ENCODE measurements around the gene ZC3HAV1L.

Gene ZC3HAV1L

GRCh38 chr7:139043823-139044812, 8.3 kb upstream of the ZC3HAV1L start:
- Histone ChIP-seq H3K27ac (ENCODE audit: low read depth, low read length) (no peak overlapping the region), H2BK120ac (ENCODE audit: insufficient read depth, low read length, poor library complexity) (no peak overlapping the region), H3K9ac (ENCODE audit: low read length) (no peak overlapping the region)

GRCh38 chr7:139041378-139042085, 5.7 kb upstream of the ZC3HAV1L start:
- no peak overlapping the region for H3K9ac ChIP-seq (ENCODE audit: low read length)
- no peak overlapping the region for H2AFZ ChIP-seq (ENCODE audit: insufficient read depth, low read length, poor library complexity)
- H4K91ac ChIP-seq (ENCODE audit: low read depth, low read length) = no peak overlapping the region
- no peak overlapping the region for H2BK12ac ChIP-seq (ENCODE audit: low read length)
- H3K27ac ChIP-seq (ENCODE audit: low read depth, low read length) = no peak overlapping the region
- no peak overlapping the region for H4K12ac ChIP-seq (ENCODE audit: low read depth, low read length)
- WGBS (ENCODE audit: extremely low coverage, insufficient coverage, insufficient read length) = no CpG with 5 or more reads among the region's 6 CpGs
- no peaks in the 10 kb centered on the region for H3K4me1 ChIP-seq (ENCODE audit: control insufficient read depth in 1 of 2, insufficient read depth in 2 of 2, low read length in 2 of 2)
- no peaks in the 10 kb centered on the region for H3K27me3 ChIP-seq (ENCODE audit: insufficient read depth, low read length)
- H3K9me3 ChIP-seq (ENCODE audit: insufficient read depth, low read depth, low read length) = no peaks in the 10 kb centered on the region
- no peak overlapping the region for H3K14ac ChIP-seq (ENCODE audit: low read length)
- no peak overlapping the region for H4K8ac ChIP-seq (ENCODE audit: low read depth, low read length)
- H2BK120ac ChIP-seq (ENCODE audit: insufficient read depth, low read length, poor library complexity) = no peak overlapping the region
- no peak overlapping the region for H3K4ac ChIP-seq (ENCODE audit: low read depth, low read length)
- H3K79me1 ChIP-seq (ENCODE audit: low read length) = no peaks in the 10 kb centered on the region
- no peaks in the 10 kb centered on the region for H3K79me2 ChIP-seq (ENCODE audit: control insufficient read depth, insufficient read depth, low read length, poor library complexity)
- no peak for DNase-seq
- no peak overlapping the region for H2BK5ac ChIP-seq (ENCODE audit: low read depth, low read length, poor library complexity)
- H2AK5ac ChIP-seq (ENCODE audit: low read length) = no peak overlapping the region
- no peak overlapping the region for H3K4me3 ChIP-seq (ENCODE audit: low read depth, low read length)
- H3K36me3 ChIP-seq (ENCODE audit: control insufficient read depth in 1 of 2, insufficient read depth in 2 of 2, low read length in 2 of 2) = no peaks in the 10 kb centered on the region
- H3K18ac ChIP-seq (ENCODE audit: low read length) = no peak overlapping the region
- no peak overlapping the region for H3K4me2 ChIP-seq (ENCODE audit: low read length)
- H3K23ac ChIP-seq (ENCODE audit: low read length) = no peak overlapping the region

More at GRCh38 chr7:139043823-139044812, 8.3 kb upstream of the ZC3HAV1L start:
- no peak overlapping the region for H3K4ac ChIP-seq (ENCODE audit: low read depth, low read length)
- DNase-seq = peak; percentile 14 to 27
- no peaks in the 10 kb centered on the region for H3K79me2 ChIP-seq (ENCODE audit: control insufficient read depth, insufficient read depth, low read length, poor library complexity)
- H3K27me3 ChIP-seq (ENCODE audit: insufficient read depth, low read length) = no peaks in the 10 kb centered on the region
- H2AFZ ChIP-seq (ENCODE audit: insufficient read depth, low read length, poor library complexity) = no peak overlapping the region
- no peak overlapping the region for H3K4me3 ChIP-seq (ENCODE audit: low read depth, low read length)
- no peaks in the 10 kb centered on the region for H3K79me1 ChIP-seq (ENCODE audit: low read length)
- no peak overlapping the region for H4K91ac ChIP-seq (ENCODE audit: low read depth, low read length)
- WGBS (ENCODE audit: extremely low coverage, insufficient coverage, insufficient read length) = no CpG with 5 or more reads among the region's 14 CpGs
- H4K8ac ChIP-seq (ENCODE audit: low read depth, low read length) = no peak overlapping the region
- no peaks in the 10 kb centered on the region for H3K36me3 ChIP-seq (ENCODE audit: control insufficient read depth in 1 of 2, insufficient read depth in 2 of 2, low read length in 2 of 2)
- H3K4me2 ChIP-seq (ENCODE audit: low read length) = no peak overlapping the region
- no peak overlapping the region for H3K23ac ChIP-seq (ENCODE audit: low read length)
- H3K14ac ChIP-seq (ENCODE audit: low read length) = no peak overlapping the region
- H2BK5ac ChIP-seq (ENCODE audit: low read depth, low read length, poor library complexity) = no peak overlapping the region
- no peaks in the 10 kb centered on the region for H3K9me3 ChIP-seq (ENCODE audit: insufficient read depth, low read depth, low read length)
- H4K12ac ChIP-seq (ENCODE audit: low read depth, low read length) = no peak overlapping the region
- H3K4me1 ChIP-seq (ENCODE audit: control insufficient read depth in 1 of 2, insufficient read depth in 2 of 2, low read length in 2 of 2) = no peaks in the 10 kb centered on the region
- H2BK12ac ChIP-seq (ENCODE audit: low read length) = no peak overlapping the region
- no peak overlapping the region for H2AK5ac ChIP-seq (ENCODE audit: low read length)
- no peak overlapping the region for H3K18ac ChIP-seq (ENCODE audit: low read length)

DNA sequence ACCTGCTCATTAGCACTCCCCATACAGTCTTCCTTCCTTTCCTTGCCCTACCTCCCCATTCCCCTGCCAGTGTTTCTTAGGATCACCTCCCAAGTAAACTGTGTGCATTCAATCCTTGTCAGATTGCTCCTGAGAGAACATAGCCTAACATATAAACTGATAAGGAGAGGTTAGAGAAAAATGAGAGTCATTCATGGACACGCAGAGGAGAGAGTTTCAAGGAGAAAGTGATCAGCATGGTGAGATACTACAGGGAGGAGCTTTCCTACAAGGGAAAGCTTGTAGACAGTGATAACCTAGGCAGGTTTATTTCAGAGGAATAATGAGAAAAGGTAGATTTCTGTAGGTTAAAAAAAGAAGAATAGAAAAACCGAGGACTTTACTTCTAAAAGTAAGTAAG, 2.8 kb upstream of the ZC3HAV1L start:
- Histone ChIP-seq H3K4me1 (ENCODE audit: control insufficient read depth in 1 of 2, insufficient read depth in 2 of 2, low read length in 2 of 2) (peaks cover 4 to 9% of the 10 kb centered on the region in 2 experiments), H3K79me1 (ENCODE audit: low read length) (peaks cover 10% of the 10 kb centered on the region), H2BK12ac (ENCODE audit: low read length) (no peak overlapping the region), H2AFZ (ENCODE audit: insufficient read depth, low read length, poor library complexity) (no peak overlapping the region), H4K12ac (ENCODE audit: low read depth, low read length) (no peak overlapping the region), H3K36me3 (ENCODE audit: control insufficient read depth in 1 of 2, insufficient read depth in 2 of 2, low read length in 2 of 2) (peaks cover under 1 to 3% of the 10 kb centered on the region in 2 experiments), H3K4me3 (ENCODE audit: low read depth, low read length) (no peak overlapping the region), H4K91ac (ENCODE audit: low read depth, low read length) (no peak overlapping the region), H3K23ac (ENCODE audit: low read length) (no peak overlapping the region), H2BK5ac (ENCODE audit: low read depth, low read length, poor library complexity) (no peak overlapping the region), H4K8ac (ENCODE audit: low read depth, low read length) (no peak overlapping the region), H3K4me2 (ENCODE audit: low read length) (no peak overlapping the region), H2BK120ac (ENCODE audit: insufficient read depth, low read length, poor library complexity) (no peak overlapping the region), H3K9me3 (ENCODE audit: insufficient read depth, low read depth, low read length) (peaks cover 1% of the 10 kb centered on the region), H3K79me2 (ENCODE audit: control insufficient read depth, insufficient read depth, low read length, poor library complexity) (peaks cover 9% of the 10 kb centered on the region), H3K14ac (ENCODE audit: low read length) (no peak overlapping the region), H2AK5ac (ENCODE audit: low read length) (no peak overlapping the region), H3K27me3 (ENCODE audit: insufficient read depth, low read length) (no peaks in the 10 kb centered on the region), H3K27ac (ENCODE audit: low read depth, low read length) (no peak overlapping the region), H3K4ac (ENCODE audit: low read depth, low read length) (no peak overlapping the region), H3K18ac (ENCODE audit: low read length) (no peak overlapping the region), H3K9ac (ENCODE audit: low read length) (no peak overlapping the region)
- no CpG with 5 or more reads among the region's 2 CpGs for WGBS (ENCODE audit: extremely low coverage, insufficient coverage, insufficient read length)
- no peak for DNase-seq

GRCh38 chr7:139036901-139037300, 1.1 kb upstream of the ZC3HAV1L start:
- H3K79me2 ChIP-seq (ENCODE audit: control insufficient read depth, insufficient read depth, low read length, poor library complexity) = peaks cover 9% of the 10 kb centered on the region
- H2BK12ac ChIP-seq (ENCODE audit: low read length) = no peak overlapping the region
- H3K27ac ChIP-seq (ENCODE audit: low read depth, low read length) = no peak overlapping the region
- H3K4ac ChIP-seq (ENCODE audit: low read depth, low read length) = no peak overlapping the region
- no peak overlapping the region for H4K12ac ChIP-seq (ENCODE audit: low read depth, low read length)
- peaks cover 4 to 8% of the 10 kb centered on the region in 2 experiments for H3K36me3 ChIP-seq (ENCODE audit: control insufficient read depth in 1 of 2, insufficient read depth in 2 of 2, low read length in 2 of 2)
- DNase-seq = no peak
- no peak overlapping the region for H4K91ac ChIP-seq (ENCODE audit: low read depth, low read length)
- no peak overlapping the region for H2BK5ac ChIP-seq (ENCODE audit: low read depth, low read length, poor library complexity)
- H3K18ac ChIP-seq (ENCODE audit: low read length) = no peak overlapping the region
- no peak overlapping the region for H3K9ac ChIP-seq (ENCODE audit: low read length)
- no peak overlapping the region for H4K8ac ChIP-seq (ENCODE audit: low read depth, low read length)
- peaks cover 1% of the 10 kb centered on the region for H3K9me3 ChIP-seq (ENCODE audit: insufficient read depth, low read depth, low read length)
- H3K23ac ChIP-seq (ENCODE audit: low read length) = no peak overlapping the region
- no peak overlapping the region for H2BK120ac ChIP-seq (ENCODE audit: insufficient read depth, low read length, poor library complexity)
- no peaks in the 10 kb centered on the region for H3K27me3 ChIP-seq (ENCODE audit: insufficient read depth, low read length)
- peaks cover 10% of the 10 kb centered on the region for H3K79me1 ChIP-seq (ENCODE audit: low read length)
- no peak overlapping the region for H3K4me3 ChIP-seq (ENCODE audit: low read depth, low read length)
- no peak overlapping the region for H2AK5ac ChIP-seq (ENCODE audit: low read length)
- WGBS (ENCODE audit: extremely low coverage, insufficient coverage, insufficient read length) = no CpG with 5 or more reads among the region's 3 CpGs
- H3K4me2 ChIP-seq (ENCODE audit: low read length) = no peak overlapping the region
- H3K4me1 ChIP-seq (ENCODE audit: control insufficient read depth in 1 of 2, insufficient read depth in 2 of 2, low read length in 2 of 2) = peaks cover 4 to 9% of the 10 kb centered on the region in 2 experiments
- H3K14ac ChIP-seq (ENCODE audit: low read length) = no peak overlapping the region
- H2AFZ ChIP-seq (ENCODE audit: insufficient read depth, low read length, poor library complexity) = no peak overlapping the region

All from trophoblast cell (in vitro differentiated cells and primary cell).